HG03045 (cell line): ENCODE results near the gene MAP2.

Experiments used
- ATAC-seq: cut with Tn5 transposase; IDR thresholded peaks from one replicate; pipeline ENCODE4 v1.9.1; 2021; ENCODE audit warnings: mild to moderate bottlenecking, moderate library complexity; ENCODE audit not compliant: unreplicated experiment

MAP2 gene

GRCh38 chr2:209526561-209526960 lies 102.7 kb downstream of the MAP2 start:
- no peak for ATAC-seq

GRCh38 chr2:209529579-209529978 lies 105.7 kb downstream of the MAP2 start:
- no peak for ATAC-seq

GRCh38 chr2:209532321-209532720 lies 108.5 kb downstream of the MAP2 start:
- no peak for ATAC-seq

GRCh38 chr2:209533391-209533790 lies 109.5 kb downstream of the MAP2 start:
- ATAC-seq, result no peak

GRCh38 chr2:209534228-209534627 lies 110.4 kb downstream of the MAP2 start:
- no peak for ATAC-seq

- no peak for ATAC-seq
Measured at GRCh38 chr2:209536363-209536762, 112.5 kb downstream of the MAP2 start.

GRCh38 chr2:209547726-209548125 lies 123.9 kb downstream of the MAP2 start:
- ATAC-seq, result no peak

GRCh38 chr2:209549589-209549988 lies 125.7 kb downstream of the MAP2 start:
- no peak for ATAC-seq

- ATAC-seq, result no peak
Measured at GRCh38 chr2:209553913-209554312, 130.1 kb downstream of the MAP2 start.

GRCh38 chr2:209556354-209556961 lies 132.6 kb downstream of the MAP2 start:
- ATAC-seq, result no peak

- ATAC-seq, result no peak
Measured at GRCh38 chr2:209560911-209561310, 137.1 kb downstream of the MAP2 start.

- ATAC-seq, result no peak
Measured at GRCh38 chr2:209563453-209563852, 139.6 kb downstream of the MAP2 start.

- ATAC-seq, result no peak
Measured at GRCh38 chr2:209564816-209565215, 141.0 kb downstream of the MAP2 start.

GRCh38 chr2:209565896-209566582 lies 142.2 kb downstream of the MAP2 start:
- ATAC-seq, result no peak

GRCh38 chr2:209570194-209570593 lies 146.3 kb downstream of the MAP2 start:
- no peak for ATAC-seq

GRCh38 chr2:209574515-209574914 lies 150.7 kb downstream of the MAP2 start:
- no peak for ATAC-seq

GRCh38 chr2:209577376-209578357 lies 153.8 kb downstream of the MAP2 start:
- no peak for ATAC-seq

- ATAC-seq, result no peak
Measured at GRCh38 chr2:209578394-209579001, 154.7 kb downstream of the MAP2 start.

- ATAC-seq, result no peak
Measured at GRCh38 chr2:209579230-209579749, 155.4 kb downstream of the MAP2 start.

- ATAC-seq, result no peak
Measured at GRCh38 chr2:209581040-209581439, 157.2 kb downstream of the MAP2 start.

- no peak for ATAC-seq
Measured at GRCh38 chr2:209582281-209582680, 158.4 kb downstream of the MAP2 start.
